Nephron (organoid): ENCODE measurements around the gene FBXW11.
"Not testable (repeated sequence)": the region's sequence is repeated elsewhere in the genome, so short reads cannot be mapped to it uniquely, and the experiment has no call there.

Experiments used
- H3K27ac Mint-ChIP-seq, 3 experiments: 2 replicates each; pipeline ENCODE4 v1.8.0; 2020; ENCODE audit warnings: mixed read lengths in 3 of 3, mild to moderate bottlenecking in 2 of 3, moderate library complexity in 1 of 3
- H3K27me3 Mint-ChIP-seq: 2 replicates; pipeline ENCODE4 v1.8.0; 2021; ENCODE audit warnings: low read depth, mild to moderate bottlenecking, moderate library complexity, mixed read lengths
- H3K36me3 Mint-ChIP-seq: 2 replicates; pipeline ENCODE4 v1.8.0; 2020; ENCODE audit warnings: low read depth, mixed read lengths
- H3K4me1 Mint-ChIP-seq: 2 replicates; pipeline ENCODE4 v1.8.0; 2020; ENCODE audit warnings: mixed read lengths
- H3K4me3 Mint-ChIP-seq, 3 experiments: 2 replicates each; pipeline ENCODE4 v1.8.0; 2020; ENCODE audit warnings: mild to moderate bottlenecking in 3 of 3, mixed read lengths in 3 of 3, moderate library complexity in 2 of 3
- H3K9me3 Mint-ChIP-seq: 2 replicates; pipeline ENCODE4 v1.8.0; 2020; ENCODE audit warnings: mixed read lengths
- CTCF ChIP-seq, 3 experiments: fragments of 200-600 bp; sonication (generic); IDR thresholded peaks; one replicate each; pipeline ENCODE4 v1.5.0; 2021; ENCODE audit warnings: antibody characterized with exemption in 3 of 3; ENCODE audit not compliant: unreplicated experiment in 3 of 3

The FBXW11 gene

GRCh38 chr5:171945066-171945465 lies 61.4 kb downstream of the FBXW11 start:
- Mint-ChIP-seq H3K4me1 (peaks cover 19% of the 10 kb centered on the region), H3K27ac (peak overlapping the region in 1 of 3 experiments; percentile 39), H3K4me3 (no peak overlapping the region), H3K9me3 (no peaks in the 10 kb centered on the region), H3K27me3 (no peaks in the 10 kb centered on the region), H3K36me3 (peaks cover 3% of the 10 kb centered on the region)
- no peak for TF ChIP-seq CTCF (IDR thresholded peaks at IDR 0.05; ENCODE audit: unreplicated experiment in 3 of 3)

GRCh38 chr5:171942112-171942516 lies 64.3 kb downstream of the FBXW11 start:
- peaks cover 21% of the 10 kb centered on the region for H3K4me1 Mint-ChIP-seq
- not testable (repeated sequence) for H3K27ac Mint-ChIP-seq, H3K9me3 Mint-ChIP-seq, H3K4me3 Mint-ChIP-seq, H3K27me3 Mint-ChIP-seq, H3K36me3 Mint-ChIP-seq

- not testable (repeated sequence) for H3K36me3 Mint-ChIP-seq, H3K4me3 Mint-ChIP-seq, H3K27me3 Mint-ChIP-seq, H3K9me3 Mint-ChIP-seq
- peak overlapping the region in 1 of 3 experiments; percentile 48 for H3K27ac Mint-ChIP-seq
- peaks cover 21% of the 10 kb centered on the region for H3K4me1 Mint-ChIP-seq
These were observed 64.8 kb downstream of the FBXW11 start for GRCh38 chr5:171941675-171942074.

GRCh38 chr5:171941275-171941674 lies 65.2 kb downstream of the FBXW11 start:
- H3K4me1 Mint-ChIP-seq: peaks cover 21% of the 10 kb centered on the region
- H3K27me3 Mint-ChIP-seq, H3K36me3 Mint-ChIP-seq, H3K9me3 Mint-ChIP-seq, H3K4me3 Mint-ChIP-seq: not testable (repeated sequence)
- H3K27ac Mint-ChIP-seq: peak overlapping the region in 1 of 3 experiments; percentile 68

- Mint-ChIP-seq H3K27ac (peak overlapping the region; percentile 26 to 69 (median 54)), H3K4me1 (peaks cover 18% of the 10 kb centered on the region), H3K9me3 (no peaks in the 10 kb centered on the region), H3K4me3 (no peak overlapping the region), H3K36me3 (peaks cover 10% of the 10 kb centered on the region), H3K27me3 (no peaks in the 10 kb centered on the region)
- no peak for TF ChIP-seq CTCF (IDR thresholded peaks at IDR 0.05; ENCODE audit: unreplicated experiment in 3 of 3)
These were observed 66.5 kb downstream of the FBXW11 start for GRCh38 chr5:171939951-171940350.

- H3K36me3 Mint-ChIP-seq: peaks cover 23% of the 10 kb centered on the region
These were observed 68.1 kb downstream of the FBXW11 start for GRCh38 chr5:171938358-171938757.

GRCh38 chr5:171937351-171937750 lies 69.1 kb downstream of the FBXW11 start:
- H3K36me3 Mint-ChIP-seq: peaks cover 27% of the 10 kb centered on the region
- H3K4me3 Mint-ChIP-seq: no peak overlapping the region
- H3K27ac Mint-ChIP-seq: no peak overlapping the region
- no peak for TF ChIP-seq CTCF (IDR thresholded peaks at IDR 0.05; ENCODE audit: unreplicated experiment in 3 of 3)
- peaks cover 15% of the 10 kb centered on the region for H3K9me3 Mint-ChIP-seq
- H3K27me3 Mint-ChIP-seq: no peaks in the 10 kb centered on the region
- H3K4me1 Mint-ChIP-seq: peaks cover 10% of the 10 kb centered on the region

More at GRCh38 chr5:171938358-171938757, 68.1 kb downstream of the FBXW11 start:
- TF ChIP-seq CTCF (IDR thresholded peaks at IDR 0.05; ENCODE audit: unreplicated experiment in 3 of 3): no peak
- Mint-ChIP-seq H3K4me3 (no peak overlapping the region), H3K27me3 (no peaks in the 10 kb centered on the region), H3K9me3 (peaks cover 8% of the 10 kb centered on the region), H3K4me1 (peaks cover 15% of the 10 kb centered on the region), H3K27ac (no peak overlapping the region)
